ENCODE measurements around the gene ARAP1. TPM values are rescaled to one million over a fixed set of nuclear protein-coding genes. Genes with fewer than 3 reads are reported as not detected.

The ARAP1 gene
- total and polyA plus RNA-seq, 7 donors, result 31.9 to 135 (median 61.5) TPM

DNA sequence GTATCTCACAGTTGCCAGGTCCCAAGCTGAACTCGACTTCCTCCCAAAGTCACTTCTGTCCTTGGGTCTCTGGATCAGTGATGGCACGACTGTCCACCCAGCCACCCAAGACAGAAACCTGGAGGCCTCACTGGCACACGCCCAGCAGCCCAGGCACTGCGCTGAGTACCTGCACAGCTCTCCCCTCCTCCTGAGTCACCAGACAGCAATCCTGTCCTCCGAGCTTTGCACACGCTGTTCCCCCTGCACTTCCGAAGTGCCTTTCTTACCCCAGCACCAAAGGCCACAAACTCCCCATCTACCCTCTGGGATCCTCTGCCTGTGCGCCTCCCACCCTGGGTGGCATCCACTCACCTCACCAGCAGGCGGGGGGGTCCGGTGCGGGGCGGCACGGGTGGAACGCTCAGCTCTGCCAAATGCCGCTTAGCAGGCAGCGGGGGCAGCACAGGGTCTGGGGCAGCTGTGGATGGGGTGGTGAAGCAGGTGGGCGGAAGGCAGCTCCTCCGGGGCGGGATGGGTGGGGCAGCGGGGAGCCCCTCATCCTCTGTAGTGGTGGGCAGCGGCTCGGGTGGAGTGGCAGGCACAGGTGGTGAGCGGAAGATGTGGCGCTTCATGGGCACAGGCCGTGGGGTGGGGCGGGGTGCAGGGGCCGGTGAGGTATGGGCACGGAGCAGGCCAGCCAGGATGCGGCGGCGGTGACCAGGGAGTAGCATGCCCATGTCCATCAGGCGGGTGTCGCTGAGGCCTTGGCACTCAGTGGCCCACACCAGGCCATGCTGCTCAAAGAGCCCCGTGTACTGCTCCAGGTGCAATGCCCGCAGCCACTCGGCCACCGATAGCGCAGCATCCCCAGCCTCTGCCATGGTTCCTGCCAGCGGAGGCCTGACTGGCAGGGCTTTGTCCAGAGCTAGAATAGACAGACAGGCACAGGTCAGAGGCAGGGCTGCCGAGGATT lies 25.7 kb downstream of the ARAP1 start:
- intact Hi-C loops (cut with DNase I), result loop anchor here (10.0 kb wide), 1 partner anchor 418 kb away; the partner anchor contains the start of gene FCHSD2
- no peak overlapping the region for H3K4me3 ChIP-seq
- peaks cover 0 to 5% (median 0%) of the 10 kb centered on the region in 4 donors for H3K36me3 ChIP-seq
- TF ChIP-seq EP300 (IDR thresholded peaks at IDR 0.05), result no peak
- TF ChIP-seq, protein P1, sequence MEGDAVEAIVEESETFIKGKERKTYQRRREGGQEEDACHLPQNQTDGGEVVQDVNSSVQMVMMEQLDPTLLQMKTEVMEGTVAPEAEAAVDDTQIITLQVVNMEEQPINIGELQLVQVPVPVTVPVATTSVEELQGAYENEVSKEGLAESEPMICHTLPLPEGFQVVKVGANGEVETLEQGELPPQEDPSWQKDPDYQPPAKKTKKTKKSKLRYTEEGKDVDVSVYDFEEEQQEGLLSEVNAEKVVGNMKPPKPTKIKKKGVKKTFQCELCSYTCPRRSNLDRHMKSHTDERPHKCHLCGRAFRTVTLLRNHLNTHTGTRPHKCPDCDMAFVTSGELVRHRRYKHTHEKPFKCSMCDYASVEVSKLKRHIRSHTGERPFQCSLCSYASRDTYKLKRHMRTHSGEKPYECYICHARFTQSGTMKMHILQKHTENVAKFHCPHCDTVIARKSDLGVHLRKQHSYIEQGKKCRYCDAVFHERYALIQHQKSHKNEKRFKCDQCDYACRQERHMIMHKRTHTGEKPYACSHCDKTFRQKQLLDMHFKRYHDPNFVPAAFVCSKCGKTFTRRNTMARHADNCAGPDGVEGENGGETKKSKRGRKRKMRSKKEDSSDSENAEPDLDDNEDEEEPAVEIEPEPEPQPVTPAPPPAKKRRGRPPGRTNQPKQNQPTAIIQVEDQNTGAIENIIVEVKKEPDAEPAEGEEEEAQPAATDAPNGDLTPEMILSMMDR (IDR thresholded peaks at IDR 0.05), result no peak
- no peak for TF ChIP-seq POLR2A (IDR thresholded peaks at IDR 0.05)
- TF ChIP-seq POLR2AphosphoS5 (IDR thresholded peaks at IDR 0.05), result no peak
- 92 to 94% methylated on average over 40 of the region's 40 CpGs for WGBS, 2 donors
- H3K27ac ChIP-seq, result no peak overlapping the region
- H3K27me3 ChIP-seq, result no peaks in the 10 kb centered on the region
- H3K4me1 ChIP-seq, result peaks cover 0 to 30% (median 16%) of the 10 kb centered on the region in 4 donors
- no peaks in the 10 kb centered on the region for H3K9me3 ChIP-seq
- no peak for DNase-seq

DNA sequence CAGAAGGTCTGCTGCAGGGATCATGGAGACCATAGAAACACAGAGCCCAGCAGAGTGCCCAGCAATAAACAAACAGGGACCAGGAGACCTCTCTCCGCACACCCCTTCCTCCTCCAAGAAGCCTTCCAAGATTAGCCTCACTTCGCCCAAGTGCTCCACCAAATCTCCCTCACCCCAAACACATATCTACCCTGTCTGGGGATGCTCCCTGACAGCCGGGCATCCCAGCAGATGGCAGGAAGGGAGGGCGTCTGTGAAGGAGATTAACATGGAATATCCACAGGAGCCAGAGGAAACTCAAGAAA lies 26.5 kb downstream of the ARAP1 start:
- intact Hi-C loops (cut with DNase I), result loop anchor here (1.0 to 10.0 kb wide), 4 partner anchors 68 to 453 kb away; partner anchors contain the start of genes ATG16L2 and FCHSD2
- no peak for DNase-seq
- H3K4me3 ChIP-seq, result no peak overlapping the region
- peaks cover 0 to 5% (median 0%) of the 10 kb centered on the region in 4 donors for H3K36me3 ChIP-seq
- no peaks in the 10 kb centered on the region for H3K27me3 ChIP-seq
- peaks cover 0 to 38% (median 24%) of the 10 kb centered on the region in 4 donors for H3K4me1 ChIP-seq
- no peak overlapping the region for H3K27ac ChIP-seq
- H3K9me3 ChIP-seq, result no peaks in the 10 kb centered on the region
- WGBS, 2 donors, result 89 to 90% methylated on average over 4 of the region's 4 CpGs
- TF ChIP-seq EP300 (IDR thresholded peaks at IDR 0.05), result no peak
- TF ChIP-seq, protein P1 (IDR thresholded peaks at IDR 0.05), result no peak
- no peak for TF ChIP-seq POLR2A (IDR thresholded peaks at IDR 0.05)
- no peak for TF ChIP-seq POLR2AphosphoS5 (IDR thresholded peaks at IDR 0.05)

DNA sequence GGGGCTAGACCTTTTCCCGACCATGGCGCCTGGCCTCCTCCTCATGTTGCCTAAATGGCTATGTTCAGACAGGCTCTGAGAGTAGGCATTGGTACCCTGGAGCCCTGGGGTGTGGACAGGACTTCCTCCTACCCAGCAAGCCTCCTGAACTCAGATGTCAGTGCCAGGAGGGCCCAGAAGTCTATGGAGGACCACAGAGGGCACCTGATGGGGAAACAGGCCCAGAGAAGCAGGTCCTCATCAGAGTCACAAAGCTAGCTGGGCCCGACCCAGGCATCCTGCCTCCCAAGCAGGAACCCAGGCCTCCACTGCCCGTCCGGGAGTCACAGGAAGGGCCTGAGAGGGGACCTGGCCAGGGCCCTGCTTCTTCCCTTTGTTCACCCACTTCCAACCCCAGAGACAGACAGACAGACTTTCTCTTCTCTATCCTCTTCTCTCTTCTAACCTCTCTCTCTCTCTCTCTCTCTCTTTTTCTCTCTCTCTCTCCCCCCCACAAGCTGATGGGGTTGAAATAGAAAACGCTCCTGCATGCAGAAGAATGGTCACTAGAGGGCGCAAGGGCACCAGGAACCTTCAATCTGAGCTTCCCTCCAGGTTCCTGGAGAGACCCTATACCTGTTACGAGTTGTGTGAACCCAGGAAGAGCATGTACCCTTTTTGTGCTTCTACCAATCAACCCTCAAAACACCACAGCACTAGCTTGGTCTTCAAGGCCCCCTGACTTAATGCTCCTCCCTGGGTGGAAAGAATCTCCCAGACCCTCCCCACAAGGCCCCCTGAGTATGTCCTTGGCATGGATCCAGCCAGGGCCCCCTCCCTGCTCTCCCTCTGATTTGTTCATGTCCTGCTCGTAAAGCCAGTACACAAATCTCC lies 27.1 kb downstream of the ARAP1 start:
- Histone ChIP-seq H3K4me1 (peaks cover 0 to 44% (median 30%) of the 10 kb centered on the region in 4 donors), H3K36me3 (peaks cover 0 to 5% (median 0%) of the 10 kb centered on the region in 4 donors), H3K27ac (no peak overlapping the region), H3K27me3 (no peaks in the 10 kb centered on the region), H3K4me3 (no peak overlapping the region), H3K9me3 (no peaks in the 10 kb centered on the region)
- WGBS, 2 donors, result 53 to 57% methylated on average over 9 of the region's 9 CpGs
- DNase-seq, result peak; percentile 86
- no peak for TF ChIP-seq POLR2A (IDR thresholded peaks at IDR 0.05)
- TF ChIP-seq, protein P1 (IDR thresholded peaks at IDR 0.05), result peak; percentile 88 to 95 (median 94)
- intact Hi-C loops (cut with DNase I), result loop anchor here (1.0 to 10.0 kb wide), 4 partner anchors 68 to 454 kb away; partner anchors contain the start of genes ATG16L2 and FCHSD2

DNA sequence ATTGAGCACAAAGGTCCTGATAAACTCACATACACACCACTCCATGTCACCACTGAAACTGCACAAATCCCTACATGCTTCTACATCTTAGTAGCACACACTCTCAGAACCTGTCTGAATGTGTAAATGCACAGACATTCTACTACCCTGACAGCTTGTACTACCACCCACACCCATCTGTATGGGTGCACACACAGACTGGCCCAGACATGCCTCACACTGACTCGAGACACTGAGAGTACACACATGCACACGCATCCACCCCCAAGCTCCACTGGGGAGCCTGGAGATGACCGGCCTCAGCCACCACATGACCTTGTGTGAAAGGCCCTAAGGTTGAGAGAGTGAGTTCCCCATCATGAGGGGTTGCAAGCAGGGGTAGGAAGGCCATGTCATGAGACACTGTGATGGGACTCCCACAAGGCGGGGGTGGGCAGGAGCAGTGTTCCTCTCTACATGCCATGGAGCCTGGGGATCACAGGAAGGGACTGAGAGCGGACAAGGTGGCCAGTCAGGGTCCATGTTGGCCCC lies 28.1 kb downstream of the ARAP1 start:
- Histone ChIP-seq H3K4me1 (peaks cover 0 to 54% (median 40%) of the 10 kb centered on the region in 4 donors), H3K9me3 (no peaks in the 10 kb centered on the region), H3K27ac (no peak overlapping the region), H3K36me3 (peaks cover 0 to 5% (median 0%) of the 10 kb centered on the region in 4 donors), H3K4me3 (no peak overlapping the region), H3K27me3 (no peaks in the 10 kb centered on the region)
- 94 to 95% methylated on average over 5 of the region's 5 CpGs for WGBS, 2 donors
- intact Hi-C loops (cut with DNase I), result loop anchor here (2.0 to 10.0 kb wide), 3 partner anchors 91 to 455 kb away; partner anchors contain the start of genes ATG16L2 and FCHSD2
- no peak for DNase-seq
- TF ChIP-seq, protein P1 (IDR thresholded peaks at IDR 0.05), result no peak
- no peak for TF ChIP-seq POLR2A (IDR thresholded peaks at IDR 0.05)
- no peak for TF ChIP-seq POLR2AphosphoS5 (IDR thresholded peaks at IDR 0.05)
- no peak for TF ChIP-seq EP300 (IDR thresholded peaks at IDR 0.05)

All from sigmoid colon (tissue), 7 donors.